NCI-H748 treated with DMSO at 0.1 percent for 48 hours (cell line): Measurements from ENCODE around the gene ZNF799.
"Not testable (repeated sequence)": the region's sequence is repeated elsewhere in the genome, so short reads cannot be mapped to it uniquely, and the experiment has no call there.

Source experiments
- DNase-seq: peaks from one replicate; lab custom pipeline; 2025; lab: John Stamatoyannopoulos, UW

ZNF799 gene

GRCh38 chr19:12362236-12362635 lies 38.8 kb downstream of the ZNF799 start:
- DNase-seq: not testable (repeated sequence)

DNA sequence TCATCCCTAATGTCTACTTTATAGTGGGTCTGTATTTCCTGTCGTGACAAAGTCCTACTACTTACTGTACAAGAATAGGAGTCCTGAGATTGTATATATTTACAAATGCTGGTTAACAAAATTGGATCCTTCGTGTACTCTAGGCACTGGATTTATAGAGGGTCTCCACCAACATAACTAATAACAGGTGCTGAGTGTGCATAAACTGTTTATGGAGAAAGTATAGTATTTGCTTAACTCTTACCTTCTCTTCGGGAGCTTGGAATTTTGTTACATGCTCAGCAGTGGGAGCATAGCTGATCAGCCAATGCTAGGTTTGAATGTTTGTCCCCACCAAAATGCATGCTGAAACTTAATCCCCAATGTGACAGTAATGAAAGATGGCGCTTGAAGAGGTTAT lies 47.7 kb downstream of the ZNF799 start:
- no peak for DNase-seq

- DNase-seq: no peak
These were observed 50.2 kb downstream of the ZNF799 start for GRCh38 chr19:12350890-12351197.

- DNase-seq: no peak
These were observed 50.7 kb downstream of the ZNF799 start for GRCh38 chr19:12350185-12350889.

GRCh38 chr19:12346896-12347295 lies 54.2 kb downstream of the ZNF799 start:
- no peak for DNase-seq

GRCh38 chr19:12345197-12345596 lies 55.9 kb downstream of the ZNF799 start:
- DNase-seq: no peak
